ENCODE measurements around the gene MYO18A.
A peak's percentile ranks its signal among the peaks of the same experiment; 100 is the strongest.
"Not testable (repeated sequence)": the region's sequence is repeated elsewhere in the genome, so short reads cannot be mapped to it uniquely, and the experiment has no call there.

The MYO18A gene

GRCh38 chr17:29177541-29177870 lies 2.7 kb downstream of the MYO18A start:
- DNase-seq (ENCODE audit: extremely low spot score), result no peak
- ChIA-PET POLR2A (no interaction called here), CTCF (interaction anchor here (0.7 to 11.2 kb wide), 8 partner anchors 8 to 212 kb away, joined by 4 to 201 read pairs (median 37); no protein-coding TSS in a partner anchor)
- no peak for TF ChIP-seq CTCF (IDR thresholded peaks at IDR 0.05; ENCODE audit: control extremely low read depth, extremely low read depth, low read depth, missing control alignments)

- POLR2A ChIA-PET, result interaction anchor here (0.8 to 1.7 kb wide), 3 partner anchors 28 to 466 kb away, joined by 4 to 7 read pairs (median 7); partner anchors contain the start of gene NUFIP2
- no peak for TF ChIP-seq CTCF (IDR thresholded peaks at IDR 0.05; ENCODE audit: control extremely low read depth, extremely low read depth, low read depth, missing control alignments)
- CTCF ChIA-PET, result interaction anchor here (0.7 to 11.2 kb wide), 11 partner anchors 8 to 415 kb away, joined by 3 to 201 read pairs (median 7); no protein-coding TSS in a partner anchor
- DNase-seq (ENCODE audit: extremely low spot score), result peak; percentile 77
Observed at GRCh38 chr17:29176558-29177351, 3.4 kb downstream of the MYO18A start.

- POLR2A ChIA-PET, result no interaction called here
- no peak for TF ChIP-seq CTCF (IDR thresholded peaks at IDR 0.05; ENCODE audit: control extremely low read depth, extremely low read depth, low read depth, missing control alignments)
Observed at GRCh38 chr17:29175349-29175748, 4.8 kb downstream of the MYO18A start.

DNA sequence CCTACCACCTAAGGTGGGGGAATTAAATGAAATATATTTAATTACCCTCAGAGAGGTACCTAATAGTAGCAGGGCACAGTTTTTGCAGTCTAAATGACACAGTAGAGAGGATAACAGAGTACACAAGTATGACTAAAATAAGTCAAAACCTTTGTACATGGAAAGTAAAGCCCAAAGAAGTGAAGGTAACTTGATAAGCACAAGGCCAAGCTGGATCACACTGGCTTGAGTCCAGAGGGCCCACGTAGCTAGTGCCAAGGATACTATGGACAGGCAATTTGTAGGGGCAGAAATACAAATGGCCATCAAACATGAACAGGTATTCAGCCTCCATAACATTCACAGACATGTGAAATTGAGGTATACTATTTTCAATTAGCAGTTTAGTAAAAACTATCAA lies 7.6 kb downstream of the MYO18A start:
- ChIA-PET POLR2A (interaction anchor here (0.6 kb wide), 1 partner anchor 116 kb away, joined by 3 read pairs; no protein-coding TSS in a partner anchor), CTCF (interaction anchor here (1.0 to 11.1 kb wide), 4 partner anchors 6 to 56 kb away, joined by 3 to 92 read pairs (median 4); partner anchors contain the start of gene MYO18A)
- no peak for DNase-seq (ENCODE audit: extremely low spot score)

More at GRCh38 chr17:29175349-29175748, 4.8 kb downstream of the MYO18A start:
- DNase-seq (ENCODE audit: extremely low spot score), result no peak
- CTCF ChIA-PET, result interaction anchor here (1.2 to 11.2 kb wide), 6 partner anchors 8 to 75 kb away, joined by 3 to 201 read pairs (median 76); no protein-coding TSS in a partner anchor

GRCh38 chr17:29170682-29171081 lies 9.5 kb downstream of the MYO18A start:
- no peak for DNase-seq (ENCODE audit: extremely low spot score)
- ChIA-PET POLR2A (no interaction called here), CTCF (interaction anchor here (1.2 to 11.1 kb wide), 3 partner anchors 8 to 22 kb away, joined by 3 to 92 read pairs (median 8); partner anchors contain the start of gene MYO18A)
- no peak for TF ChIP-seq CTCF (IDR thresholded peaks at IDR 0.05; ENCODE audit: control extremely low read depth, extremely low read depth, low read depth, missing control alignments)

More for the DNA sequence above, 7.6 kb downstream of the MYO18A start:
- TF ChIP-seq CTCF (IDR thresholded peaks at IDR 0.05; ENCODE audit: control extremely low read depth, extremely low read depth, low read depth, missing control alignments), result no peak

DNA sequence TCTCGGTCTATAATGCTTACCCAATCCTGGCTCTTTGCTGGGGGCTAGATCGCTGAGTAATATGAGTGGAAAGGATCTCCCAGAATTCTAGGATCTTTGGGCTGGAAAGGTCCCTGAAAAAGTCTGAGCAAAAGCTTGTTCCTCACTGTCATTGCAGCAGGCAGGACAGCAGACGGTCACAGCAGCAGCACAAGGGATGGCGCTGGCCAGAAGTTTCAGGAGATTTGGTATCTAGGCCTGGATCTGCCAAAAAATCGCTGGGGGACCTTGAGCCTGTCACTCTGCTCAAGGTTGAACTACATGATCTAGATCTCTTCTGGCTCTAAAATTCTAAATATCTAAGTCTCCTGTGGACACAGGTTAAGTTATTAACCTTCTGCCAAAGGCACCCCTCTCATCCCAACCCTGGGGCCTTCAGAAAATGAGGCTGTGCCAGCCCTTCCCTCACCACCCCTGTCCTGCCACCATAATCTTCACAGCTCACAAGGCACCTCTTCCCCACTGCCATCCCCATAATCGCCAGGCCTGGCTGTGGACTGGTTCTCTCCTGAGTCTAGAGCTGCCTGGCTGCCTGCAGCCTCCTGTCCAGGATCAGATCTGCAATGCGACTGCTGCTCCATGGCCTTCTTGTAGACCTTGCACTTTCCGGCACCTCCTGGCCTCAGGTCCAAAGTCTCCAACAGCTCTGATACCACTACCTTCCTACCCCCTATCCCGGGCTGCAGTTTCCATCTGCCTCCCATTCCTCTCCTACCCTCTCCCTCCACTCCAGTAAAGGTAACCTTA lies 10.2 kb downstream of the MYO18A start:
- ChIA-PET POLR2A (no interaction called here), CTCF (interaction anchor here (1.2 to 11.1 kb wide), 3 partner anchors 9 to 21 kb away, joined by 3 to 92 read pairs (median 8); partner anchors contain the start of gene MYO18A)
- no peak for TF ChIP-seq CTCF (IDR thresholded peaks at IDR 0.05; ENCODE audit: control extremely low read depth, extremely low read depth, low read depth, missing control alignments)
- DNase-seq (ENCODE audit: extremely low spot score), result no peak

- DNase-seq (ENCODE audit: extremely low spot score); POLR2A ChIA-PET: not testable (repeated sequence)
- CTCF ChIA-PET, result interaction anchor here (1.6 to 11.1 kb wide), 2 partner anchors 10 to 19 kb away, joined by 7 to 92 read pairs; partner anchors contain the start of gene MYO18A
Observed at GRCh38 chr17:29168759-29169126, 11.5 kb downstream of the MYO18A start.
